ENCODE data around the gene ISG20. TPM values are rescaled to one million over a fixed set of nuclear protein-coding genes. Genes with fewer than 3 reads are reported as not detected.

ISG20 gene
- total RNA-seq, 4 donors from 2014 or later, result 14.3 to 47.8 (median 35.1) TPM

GRCh38 chr15:88647351-88648105 is 8.7 kb downstream of the ISG20 start:
- Histone ChIP-seq H3K27me3 (no peaks in the 10 kb centered on the region), H3K4me3 (replicated peaks in 1 of 3) (no peak overlapping the region), H3K9me3 (no peaks in the 10 kb centered on the region), H3K27ac (peak overlapping the region in 1 of 3 donors; percentile 23), H3K4me1 (peaks cover 17 to 31% of the 10 kb centered on the region in 2 donors), H3K36me3 (no peaks in the 10 kb centered on the region)
- 87 to 91% methylated on average over 11 of the region's 11 CpGs for WGBS, 2 donors
- peak; percentile 48 to 62 for DNase-seq
- intact Hi-C loops (cut with DNase I), result no loop called here
- TF ChIP-seq POLR2A (IDR thresholded peaks at IDR 0.05), result no peak
- TF ChIP-seq CTCF (IDR thresholded peaks at IDR 0.05), result no peak

- peak in 1 of 2 donors; percentile 40 for DNase-seq
- no peaks in the 10 kb centered on the region for H3K27me3 ChIP-seq
- no peaks in the 10 kb centered on the region for H3K36me3 ChIP-seq
- H3K4me3 ChIP-seq (replicated peaks in 1 of 3), result no peak overlapping the region
- WGBS, 2 donors, result 73 to 84% methylated on average over 5 to 12 of the region's 12 CpGs
- H3K9me3 ChIP-seq, result no peaks in the 10 kb centered on the region
- H3K27ac ChIP-seq, result peak overlapping the region in 2 of 3 donors; percentile 13 to 57
- peaks cover 17 to 31% of the 10 kb centered on the region in 2 donors for H3K4me1 ChIP-seq
- intact Hi-C loops (cut with DNase I), result no loop called here
- TF ChIP-seq POLR2A (IDR thresholded peaks at IDR 0.05), result no peak
- TF ChIP-seq CTCF (IDR thresholded peaks at IDR 0.05), result no peak
These were observed 9.8 kb downstream of the ISG20 start for GRCh38 chr15:88648357-88649214.

GRCh38 chr15:88649286-88649733 is 10.5 kb downstream of the ISG20 start:
- no peaks in the 10 kb centered on the region for H3K36me3 ChIP-seq
- H3K4me3 ChIP-seq (replicated peaks in 1 of 3), result no peak overlapping the region
- TF ChIP-seq POLR2A (IDR thresholded peaks at IDR 0.05) (no peak), CTCF (IDR thresholded peaks at IDR 0.05) (no peak)
- peaks cover 17 to 31% of the 10 kb centered on the region in 2 donors for H3K4me1 ChIP-seq
- whole genome bisulfite sequencing, 2 donors, result 68 to 72% methylated on average over 12 of the region's 12 CpGs
- intact Hi-C loops (cut with DNase I), result no loop called here
- no peak for DNase-seq
- H3K27ac ChIP-seq, result peak overlapping the region in 2 of 3 donors; percentile 13 to 57
- H3K27me3 ChIP-seq, result no peaks in the 10 kb centered on the region
- H3K9me3 ChIP-seq, result no peaks in the 10 kb centered on the region

- H3K27ac ChIP-seq, result peak overlapping the region in 2 of 3 donors; percentile 4 to 28
- no peaks in the 10 kb centered on the region for H3K27me3 ChIP-seq
- peak in 1 of 2 donors; percentile 71 for DNase-seq
- WGBS, 2 donors, result 78 to 80% methylated on average over 16 to 23 of the region's 23 CpGs
- intact Hi-C loops (cut with DNase I), result no loop called here
- TF ChIP-seq POLR2A (IDR thresholded peaks at IDR 0.05), result no peak
- H3K4me3 ChIP-seq (replicated peaks in 1 of 3), result no peak overlapping the region
- peaks cover 17 to 31% of the 10 kb centered on the region in 2 donors for H3K4me1 ChIP-seq
- H3K9me3 ChIP-seq, result no peaks in the 10 kb centered on the region
- no peaks in the 10 kb centered on the region for H3K36me3 ChIP-seq
These were observed 11.1 kb downstream of the ISG20 start for GRCh38 chr15:88649753-88650551.

GRCh38 chr15:88650556-88650955 is 11.7 kb downstream of the ISG20 start:
- TF ChIP-seq CTCF (IDR thresholded peaks at IDR 0.05), result no peak
- intact Hi-C loops (cut with DNase I), result no loop called here
- Histone ChIP-seq H3K36me3 (no peaks in the 10 kb centered on the region), H3K4me3 (replicated peaks in 1 of 3) (no peak overlapping the region), H3K27ac (peak overlapping the region in 1 of 3 donors; percentile 4), H3K4me1 (peaks cover 17 to 31% of the 10 kb centered on the region in 2 donors), H3K27me3 (no peaks in the 10 kb centered on the region), H3K9me3 (no peaks in the 10 kb centered on the region)
- 94% methylated on average over 12 of the region's 12 CpGs for WGBS, 2 donors
- no peak for DNase-seq

All from thyroid gland (tissue), 4 donors.